ENCODE data around the gene ATXN1L.

GRCh38 chr16:71878911-71879310 lies 33.1 kb downstream of the ATXN1L start:
- no peak for TF ChIP-seq CTCF (IDR thresholded peaks at IDR 0.05; ENCODE audit: low read depth, low read length, poor library complexity, severe bottlenecking)
- TF ChIP-seq EZH2phosphoT487 (IDR thresholded peaks at IDR 0.05; ENCODE audit: borderline replicate concordance, low read length), result no peak
